Occipital lobe (tissue), 2 donors: ENCODE data around the gene DDR2. TPM values are rescaled to one million over a fixed set of nuclear protein-coding genes. Genes with fewer than 3 reads are reported as not detected.
"Not testable (repeated sequence)": the region's sequence is repeated elsewhere in the genome, so short reads cannot be mapped to it uniquely, and the experiment has no call there.

Experiments
- DNase-seq: peaks from one replicate; lab custom pipeline; 2025; lab: John Stamatoyannopoulos, UW
- total RNA-seq: library from RNA; depleted of rRNA; stranded (reverse); fragments of >200 nt; gene quantifications from one replicate; pipeline ENCODE4 v1.2.3, GENCODE V29; 2014

DDR2 gene
- total RNA-seq, 1 donor from 2014 or later: 7.5 TPM

- no peak for DNase-seq
Observed at GRCh38 chr1:162721471-162721870, 89.2 kb downstream of the DDR2 start.

- no peak for DNase-seq
Observed at GRCh38 chr1:162722036-162722435, 89.8 kb downstream of the DDR2 start.

GRCh38 chr1:162724583-162725120 lies 92.4 kb downstream of the DDR2 start:
- DNase-seq: no peak

- no peak for DNase-seq
Observed at GRCh38 chr1:162725301-162725837, 93.1 kb downstream of the DDR2 start.

GRCh38 chr1:162726555-162726954 lies 94.3 kb downstream of the DDR2 start:
- no peak for DNase-seq

GRCh38 chr1:162727493-162727892 lies 95.2 kb downstream of the DDR2 start:
- DNase-seq: not testable (repeated sequence)

GRCh38 chr1:162728573-162728972 lies 96.3 kb downstream of the DDR2 start:
- DNase-seq: no peak

- DNase-seq: not testable (repeated sequence)
Observed at GRCh38 chr1:162729195-162729774, 97.0 kb downstream of the DDR2 start.

GRCh38 chr1:162732094-162732493 lies 99.8 kb downstream of the DDR2 start:
- DNase-seq: no peak

GRCh38 chr1:162732566-162733335 lies 100.5 kb downstream of the DDR2 start:
- no peak for DNase-seq

- no peak for DNase-seq
Observed at GRCh38 chr1:162733336-162733590, 101.0 kb downstream of the DDR2 start.

GRCh38 chr1:162734047-162734446 lies 101.8 kb downstream of the DDR2 start:
- no peak for DNase-seq

GRCh38 chr1:162736184-162736583 lies 103.9 kb downstream of the DDR2 start:
- DNase-seq: no peak

GRCh38 chr1:162736633-162737067 lies 104.4 kb downstream of the DDR2 start:
- no peak for DNase-seq

GRCh38 chr1:162740755-162741154 lies 108.5 kb downstream of the DDR2 start:
- DNase-seq: no peak

- DNase-seq: no peak
Observed at GRCh38 chr1:162741574-162741973, 109.3 kb downstream of the DDR2 start.

GRCh38 chr1:162746264-162746942 lies 114.1 kb downstream of the DDR2 start:
- DNase-seq: not testable (repeated sequence)

- no peak for DNase-seq
Observed at GRCh38 chr1:162753001-162753658, 120.9 kb downstream of the DDR2 start.

GRCh38 chr1:162753998-162754585 lies 121.8 kb downstream of the DDR2 start:
- DNase-seq: no peak

- no peak for DNase-seq
Observed at GRCh38 chr1:162755306-162755705, 123.0 kb downstream of the DDR2 start.

GRCh38 chr1:162756523-162756922 lies 124.3 kb downstream of the DDR2 start:
- no peak for DNase-seq
